22Rv1 (cell line): ENCODE measurements around the gene GAS6.

Source experiments
- CTCF ChIP-seq: fragments of 450-650 bp; IDR thresholded peaks from 2 replicates; pipeline ENCODE4 v1.5.1; 2017; ENCODE audit warnings: mild to moderate bottlenecking
- ZFX ChIP-seq: fragments of 450-650 bp; IDR thresholded peaks from 2 replicates; pipeline ENCODE4 v1.6.1; 2017; ENCODE audit warnings: antibody characterized with exemption, borderline replicate concordance

GRCh38 chr13:113813070-113813748, 50.7 kb downstream of the GAS6 start:
- TF ChIP-seq CTCF, result no peak
- TF ChIP-seq ZFX, result no peak
